ENCODE data around the gene SPTAN1.

DNA sequence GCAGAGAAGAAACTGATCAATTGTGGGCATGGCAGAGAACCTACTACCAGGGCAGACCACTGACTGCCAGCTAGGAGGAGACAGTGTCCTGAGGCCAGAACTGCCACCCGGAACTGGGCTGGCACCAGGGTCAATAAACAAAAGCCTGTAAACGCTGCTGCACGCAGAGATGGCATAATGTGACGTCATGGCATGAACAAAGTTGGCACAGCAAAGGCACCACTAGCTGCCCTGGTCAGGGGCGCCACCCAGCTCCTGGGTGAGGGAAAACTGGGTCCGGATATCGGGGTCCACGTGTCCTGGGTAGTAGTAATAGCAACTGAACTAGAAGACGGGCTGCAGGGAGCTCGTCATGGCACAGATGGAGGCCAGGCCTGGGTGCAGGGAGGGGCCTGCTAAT is 72.2 kb downstream of the SPTAN1 start:
- TF ChIP-seq, protein P1, sequence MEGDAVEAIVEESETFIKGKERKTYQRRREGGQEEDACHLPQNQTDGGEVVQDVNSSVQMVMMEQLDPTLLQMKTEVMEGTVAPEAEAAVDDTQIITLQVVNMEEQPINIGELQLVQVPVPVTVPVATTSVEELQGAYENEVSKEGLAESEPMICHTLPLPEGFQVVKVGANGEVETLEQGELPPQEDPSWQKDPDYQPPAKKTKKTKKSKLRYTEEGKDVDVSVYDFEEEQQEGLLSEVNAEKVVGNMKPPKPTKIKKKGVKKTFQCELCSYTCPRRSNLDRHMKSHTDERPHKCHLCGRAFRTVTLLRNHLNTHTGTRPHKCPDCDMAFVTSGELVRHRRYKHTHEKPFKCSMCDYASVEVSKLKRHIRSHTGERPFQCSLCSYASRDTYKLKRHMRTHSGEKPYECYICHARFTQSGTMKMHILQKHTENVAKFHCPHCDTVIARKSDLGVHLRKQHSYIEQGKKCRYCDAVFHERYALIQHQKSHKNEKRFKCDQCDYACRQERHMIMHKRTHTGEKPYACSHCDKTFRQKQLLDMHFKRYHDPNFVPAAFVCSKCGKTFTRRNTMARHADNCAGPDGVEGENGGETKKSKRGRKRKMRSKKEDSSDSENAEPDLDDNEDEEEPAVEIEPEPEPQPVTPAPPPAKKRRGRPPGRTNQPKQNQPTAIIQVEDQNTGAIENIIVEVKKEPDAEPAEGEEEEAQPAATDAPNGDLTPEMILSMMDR (IDR thresholded peaks at IDR 0.05): no peak
- TF ChIP-seq POLR2A (IDR thresholded peaks at IDR 0.05): no peak
